ENCODE data around the gene NUP210.

NUP210 gene

GRCh38 chr3:13346481-13347389, 73.4 kb downstream of the NUP210 start:
- peak; percentile 74 for DNase-seq

GRCh38 chr3:13345772-13346171, 74.3 kb downstream of the NUP210 start:
- no peak for DNase-seq

- DNase-seq: no peak
Measured at GRCh38 chr3:13345284-13345683, 74.8 kb downstream of the NUP210 start.

GRCh38 chr3:13344663-13345062, 75.5 kb downstream of the NUP210 start:
- DNase-seq: no peak

DNA sequence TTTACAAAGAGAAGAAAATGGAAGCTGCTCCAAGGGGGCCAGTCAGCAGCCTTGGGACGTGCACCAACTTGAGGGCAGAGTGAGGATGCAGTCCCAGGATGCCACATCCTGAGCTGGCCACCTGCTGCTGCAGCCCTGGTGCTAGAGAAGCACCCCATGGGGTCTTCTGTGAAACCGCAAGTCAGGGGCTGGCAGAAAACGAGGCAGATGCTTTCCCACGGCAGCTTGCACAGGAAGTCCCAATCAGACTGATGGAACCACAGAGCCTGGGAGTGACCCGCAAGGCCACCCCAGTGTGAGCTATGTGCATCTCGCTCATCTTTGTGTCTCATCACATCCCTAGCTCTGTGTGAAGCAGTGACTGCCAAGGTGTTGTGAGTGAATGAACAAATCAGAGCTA, 76.5 kb downstream of the NUP210 start:
- DNase-seq: no peak

GRCh38 chr3:13341229-13341905, 78.8 kb downstream of the NUP210 start:
- no peak for DNase-seq

GRCh38 chr3:13339833-13340232, 80.3 kb downstream of the NUP210 start:
- no peak for DNase-seq

DNA sequence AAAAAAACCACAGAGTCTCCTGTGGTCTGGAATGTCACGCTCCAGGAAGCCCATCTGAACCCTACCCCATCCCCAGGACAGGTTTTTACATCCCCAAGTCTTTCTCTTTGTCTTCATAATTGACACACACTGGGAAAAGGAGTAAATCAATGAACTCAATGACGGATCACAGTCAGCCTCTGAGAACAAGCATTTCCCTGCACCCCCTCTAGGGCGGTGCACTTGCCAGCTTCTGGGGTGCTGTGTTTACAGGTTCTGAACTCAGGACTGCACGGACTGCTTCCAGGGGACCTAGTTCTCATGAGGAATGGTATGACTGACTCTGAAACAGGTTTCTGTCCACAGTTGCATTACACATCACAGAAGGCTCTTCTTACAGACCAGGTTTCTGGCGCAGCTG, 81.1 kb downstream of the NUP210 start:
- DNase-seq: no peak

DNA sequence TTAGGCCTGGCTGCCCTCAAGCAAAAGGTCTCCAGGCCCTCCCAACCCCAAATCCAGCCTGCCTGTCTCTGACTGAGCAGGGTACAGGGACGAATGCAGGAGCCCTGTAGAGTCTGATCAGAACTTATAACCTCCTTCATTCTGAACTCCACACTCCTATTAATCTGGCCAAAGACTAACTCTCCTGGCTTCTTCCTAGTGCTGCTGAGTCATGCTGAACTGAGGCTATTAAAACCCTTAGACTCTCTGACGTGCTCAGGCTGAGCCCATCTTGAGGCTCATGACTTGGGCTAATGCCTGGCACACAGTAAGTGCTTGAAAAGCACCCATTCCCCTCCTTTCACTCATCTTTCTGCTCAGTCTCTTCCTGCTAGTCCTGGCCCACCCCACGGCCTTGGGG, 81.9 kb downstream of the NUP210 start:
- no peak for DNase-seq

DNA sequence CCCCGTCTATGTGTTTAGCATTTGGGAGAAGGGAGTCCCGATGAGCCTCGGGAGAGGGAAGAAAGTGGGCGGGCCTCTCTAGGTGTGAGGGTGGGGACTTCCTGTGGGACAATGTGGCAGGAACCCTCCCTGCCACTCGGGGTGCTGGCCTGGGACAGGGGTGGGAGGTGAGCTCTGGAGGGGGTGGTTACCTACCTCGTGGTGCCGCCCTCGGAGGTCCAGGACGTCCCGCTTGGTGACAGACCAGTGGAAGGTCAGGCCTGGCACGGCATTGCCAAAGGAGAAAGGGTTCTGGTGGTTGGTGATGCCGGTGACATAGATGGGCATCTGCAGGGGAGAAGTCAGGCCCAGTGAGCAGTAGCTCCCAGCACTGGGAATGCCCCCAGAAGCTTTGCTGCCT, 83.5 kb downstream of the NUP210 start:
- DNase-seq: no peak

- no peak for DNase-seq
Measured at GRCh38 chr3:13335503-13335902, 84.6 kb downstream of the NUP210 start.

DNA sequence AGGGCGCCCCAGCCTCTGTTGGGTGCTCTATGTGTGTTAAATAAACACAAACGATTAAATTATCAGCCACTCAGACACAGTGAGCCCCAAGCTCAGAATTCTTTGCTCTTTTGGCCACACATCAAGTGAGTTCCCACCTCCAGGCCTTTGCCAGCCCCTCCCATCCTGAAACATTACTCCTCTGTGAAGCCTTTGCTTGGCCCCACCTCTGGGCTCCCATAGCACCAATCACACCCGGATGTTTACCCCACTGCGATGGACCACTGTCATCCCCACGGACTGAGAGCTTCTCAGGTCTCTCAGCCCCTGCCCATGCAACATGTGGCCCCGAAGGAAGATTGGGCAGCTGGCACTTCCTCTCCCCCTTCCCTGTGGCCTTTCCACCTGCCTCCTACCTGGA, 85.1 kb downstream of the NUP210 start:
- DNase-seq: no peak

DNA sequence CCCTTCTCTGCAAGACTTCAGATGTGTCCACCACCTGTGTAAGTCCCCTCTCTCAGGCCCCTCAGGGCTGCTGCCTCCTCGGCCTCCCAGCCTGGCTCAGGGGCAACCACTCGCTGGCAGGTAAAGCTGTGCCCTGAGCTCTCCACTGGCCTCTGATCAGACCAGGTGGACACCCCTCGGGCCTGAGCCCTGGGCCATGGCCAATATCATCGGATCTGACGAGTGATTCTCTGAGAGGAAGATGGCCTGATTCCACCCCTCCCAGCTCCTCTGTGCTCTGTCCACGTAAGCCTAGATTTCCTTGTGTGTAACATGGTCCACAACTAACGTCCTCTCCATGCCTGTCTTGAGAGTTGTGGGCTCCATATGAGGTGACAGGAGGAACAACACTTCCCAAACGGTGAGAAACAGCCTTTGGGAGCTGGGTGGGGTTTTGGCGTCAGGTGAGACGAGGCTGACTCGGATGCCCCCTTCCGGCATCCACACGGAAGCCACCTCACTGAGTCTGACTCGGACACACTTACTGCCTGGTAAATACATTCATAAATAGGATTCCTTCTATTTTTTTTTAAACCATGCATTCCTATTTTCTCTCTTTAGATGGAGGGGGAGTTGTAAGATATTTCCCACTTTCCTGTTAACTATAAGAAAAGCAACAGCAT, 86.8 kb downstream of the NUP210 start:
- DNase-seq: no peak

DNA sequence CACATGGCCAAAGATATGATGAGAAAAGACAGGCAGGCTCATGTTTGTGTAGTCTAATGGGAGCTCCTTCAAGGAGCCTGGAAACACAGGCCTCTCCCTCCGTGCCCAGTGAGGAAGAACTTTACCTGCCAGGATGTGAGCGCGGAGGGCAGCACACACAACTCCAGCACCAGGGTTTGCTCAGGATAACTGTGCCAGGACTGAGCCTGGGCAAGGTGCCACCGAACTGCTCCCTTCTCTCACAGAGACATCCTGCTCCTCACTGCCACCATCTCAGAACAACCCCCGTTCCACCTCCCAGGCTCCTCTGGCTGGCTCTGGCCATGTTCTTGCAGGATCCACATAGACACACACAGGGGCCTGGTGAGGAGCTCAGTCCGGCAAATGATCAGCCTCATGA, 87.4 kb downstream of the NUP210 start:
- DNase-seq: no peak

DNA sequence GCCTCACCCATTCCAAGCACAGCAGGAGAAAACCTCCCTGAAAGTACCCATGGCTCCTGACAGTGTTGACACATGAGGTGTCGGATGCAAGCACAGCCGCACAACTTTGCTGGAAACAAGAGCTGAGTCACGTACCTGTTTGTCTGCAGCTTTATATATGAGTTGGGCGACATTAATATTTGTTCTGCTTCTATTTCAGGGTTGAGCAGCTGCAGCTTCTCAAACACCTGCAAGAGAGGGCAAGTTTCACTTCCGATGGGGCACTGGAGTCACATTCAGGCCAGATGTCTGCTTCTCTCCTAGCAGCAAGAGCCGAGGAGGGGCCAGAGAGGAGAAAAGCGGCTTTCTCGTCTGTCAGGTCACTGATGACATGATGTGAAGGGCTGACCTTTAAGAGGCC, 88.0 kb downstream of the NUP210 start:
- peak; percentile 76 for DNase-seq

DNA sequence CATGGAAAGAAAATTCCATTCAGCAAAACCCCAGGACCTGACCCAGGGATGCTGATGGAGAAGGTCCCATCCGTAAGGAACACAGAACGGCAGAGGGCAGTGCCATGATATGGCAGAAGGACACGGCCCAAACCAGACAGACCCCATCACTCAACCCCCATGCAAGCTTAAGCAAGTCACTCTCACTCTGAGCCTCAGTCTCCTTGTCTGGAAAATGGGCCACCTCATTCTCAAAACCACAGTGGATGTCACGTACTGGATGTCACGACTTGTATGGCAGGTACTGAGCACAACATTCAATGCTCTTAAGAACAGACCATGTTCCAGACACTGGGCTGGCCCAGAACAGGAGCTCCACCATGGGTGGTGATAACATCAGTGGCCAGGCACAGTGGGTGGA, 90.4 kb downstream of the NUP210 start:
- no peak for DNase-seq

DNA sequence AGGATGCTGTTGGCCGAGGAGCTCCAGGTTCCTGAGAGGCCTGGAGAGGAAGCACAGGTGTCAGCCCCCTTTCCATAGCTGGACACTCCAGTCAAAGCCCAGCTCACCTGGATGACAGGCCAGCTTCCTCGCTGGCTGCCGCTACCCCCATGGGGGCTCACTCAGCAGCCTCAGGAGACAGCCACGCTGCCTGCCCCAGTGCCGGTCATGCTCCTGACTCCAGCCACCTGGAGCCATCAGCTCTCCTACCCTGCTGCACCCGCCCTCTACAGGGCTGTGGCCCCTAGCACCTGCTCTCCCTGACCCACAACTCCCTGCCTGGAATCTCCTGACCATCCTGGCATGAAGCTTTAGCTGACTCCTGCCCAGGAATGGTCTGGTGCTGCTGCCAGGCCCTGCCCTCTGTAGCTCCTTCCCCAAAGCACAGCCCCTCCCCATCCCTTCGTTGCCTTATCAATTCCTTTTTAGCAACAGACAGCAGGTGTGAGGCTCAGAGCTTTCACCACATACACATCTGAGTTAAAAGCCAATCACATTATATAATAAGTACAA, 94.2 kb downstream of the NUP210 start:
- DNase-seq: no peak

DNA sequence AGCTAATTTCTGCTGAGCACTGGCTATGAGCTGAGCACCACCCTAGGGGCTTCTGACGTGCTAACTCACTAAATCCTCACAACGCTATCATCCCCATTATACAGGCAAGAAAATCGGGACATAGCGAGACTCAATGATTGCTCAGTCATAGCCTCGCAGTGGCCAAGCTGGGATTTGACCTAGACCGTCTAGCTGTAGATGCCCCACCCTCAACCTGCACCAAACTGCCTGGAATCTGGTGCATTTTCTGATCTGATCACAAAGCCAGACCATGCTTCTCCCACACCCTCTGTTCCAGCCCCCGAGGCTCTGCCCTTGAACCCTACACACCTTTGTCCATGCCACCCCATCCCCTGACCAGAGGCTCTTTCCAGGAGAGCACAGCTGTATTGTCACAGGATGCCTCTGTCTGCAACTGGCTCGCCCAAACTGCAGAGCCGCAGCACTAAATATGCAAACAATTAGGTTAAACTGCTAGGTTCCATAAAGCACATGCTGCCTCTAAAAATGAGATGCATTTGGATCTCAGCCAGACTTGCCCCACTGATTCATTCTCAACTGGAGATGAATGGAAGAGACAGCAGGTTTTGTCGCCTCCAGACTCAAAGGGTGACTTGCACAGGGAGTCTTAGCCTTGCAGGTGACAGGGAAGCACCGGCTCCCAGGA, 95.2 kb downstream of the NUP210 start:
- DNase-seq: no peak

DNA sequence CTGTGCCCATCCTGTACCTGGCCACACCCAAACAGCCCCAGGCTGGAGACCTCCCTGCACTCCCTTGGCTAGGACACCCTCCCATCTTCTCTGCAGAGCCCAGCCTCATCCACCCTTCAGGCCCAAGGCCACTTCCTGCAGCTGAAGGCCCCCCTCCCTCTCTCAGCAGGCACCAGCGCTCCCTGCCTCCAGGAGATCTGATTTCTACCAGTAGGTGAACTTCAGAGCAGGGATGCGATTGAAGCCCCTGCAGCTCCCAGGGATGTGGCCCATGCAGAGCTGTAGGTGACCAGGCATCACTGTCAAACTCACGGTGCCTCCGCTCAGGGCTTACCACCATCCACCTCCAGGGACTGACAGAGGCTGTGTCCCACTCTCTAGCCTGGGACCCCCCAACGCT, 96.3 kb downstream of the NUP210 start:
- DNase-seq: no peak

- no peak for DNase-seq
Measured at GRCh38 chr3:13322324-13322723, 97.8 kb downstream of the NUP210 start.

GRCh38 chr3:13319564-13320220, 100.4 kb downstream of the NUP210 start:
- DNase-seq: no peak
